ENCODE measurements around the gene OGFOD1. TPM values are rescaled to one million over a fixed set of nuclear protein-coding genes. Genes with fewer than 3 reads are reported as not detected.

OGFOD1 gene
- total and polyA plus RNA-seq, 2 of the 13 experiments (the other 11 are each of a cell fraction or from before 2014, with no cell fraction given): 35.2 to 81.3 TPM

DNA sequence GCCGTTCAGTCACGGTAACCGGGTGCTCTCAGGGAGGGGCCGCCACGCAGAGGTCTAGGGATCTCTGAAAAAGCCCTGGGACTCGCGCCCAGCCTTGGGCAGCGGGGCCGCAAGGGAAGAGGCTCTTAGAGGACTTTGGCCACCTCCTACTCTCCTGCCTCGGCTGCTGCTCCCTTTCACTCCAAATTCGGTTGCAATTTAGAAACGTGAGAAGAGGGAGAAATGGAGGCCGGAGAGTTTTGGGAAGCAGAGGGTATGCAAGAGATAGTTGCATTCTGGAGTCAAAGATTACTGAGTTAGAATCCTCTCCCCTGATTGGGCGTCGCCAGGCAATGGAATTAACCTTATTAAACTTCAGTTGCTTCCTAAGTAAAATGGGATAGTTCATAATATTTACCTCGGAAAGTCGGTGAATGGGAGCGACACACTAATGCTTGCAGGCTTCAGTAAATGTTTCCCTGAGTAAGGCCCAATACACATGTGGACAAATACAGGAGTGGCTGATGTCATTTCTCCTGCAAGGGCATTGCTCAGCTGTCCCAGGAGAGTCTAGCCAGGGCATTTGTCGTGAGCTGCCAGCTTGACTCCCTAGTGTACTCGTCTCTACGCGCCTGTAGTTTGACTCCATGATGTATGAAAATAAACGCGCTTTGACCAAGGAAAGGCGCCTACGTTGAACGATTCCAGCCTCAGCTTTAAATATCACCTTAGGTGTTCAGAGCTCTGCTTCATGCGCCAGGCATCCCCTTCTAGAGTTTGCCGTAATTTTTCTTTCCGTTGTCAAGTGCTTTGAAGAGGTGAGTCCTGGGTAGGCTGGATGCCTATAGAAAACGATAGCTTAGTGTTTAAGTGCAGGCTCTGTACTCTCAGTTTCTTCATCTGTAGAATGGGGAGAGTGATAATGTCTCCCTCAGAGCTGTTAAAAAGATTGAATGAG is 667 bp downstream of the OGFOD1 start:
- H4K20me1 ChIP-seq (ENCODE audit: insufficient read depth, low read length): peaks cover 30% of the 10 kb centered on the region
- H3K9ac ChIP-seq (ENCODE audit: insufficient read depth, low read depth, low read length): peak overlapping the region; percentile 89
- H3K4me2 ChIP-seq (ENCODE audit: low read depth, low read length): peak overlapping the region; percentile 81
- FAIRE-seq (peak; percentile 39), ATAC-seq (peak; percentile 72), DNase-seq (ENCODE audit: low spot score) (peak; percentile 75)
- in situ Hi-C loops (cut with HindIII; ENCODE audit: extremely low pct_ligation_motif_present, low pct_unique_long_range_greater_than_20kb): no loop called here
- H3K27ac ChIP-seq (ENCODE audit: extremely low read length, insufficient read depth, low read length): peak overlapping the region; percentile 87
- BruUV-seq (replicated peaks): TSS peak; percentile 67
- no peaks in the 10 kb centered on the region for H3K9me3 ChIP-seq (ENCODE audit: low read length)
- intact Hi-C loops (cut with micrococcal nuclease; ENCODE audit: unreplicated experiment): loop anchor here (2.0 to 5.0 kb wide), 3 partner anchors 27 to 70 kb away; partner anchors contain the start of gene AMFR
- H3K4me1 ChIP-seq (ENCODE audit: insufficient read depth, low read length): peaks cover 47% of the 10 kb centered on the region
- POLR2A ChIA-PET: interaction anchor here (0.7 to 2.2 kb wide), 18 partner anchors 8 to 388 kb away, joined by 3 to 27 read pairs (median 6); partner anchors contain the start of genes AMFR and MT2A
- H3K79me2 ChIP-seq (ENCODE audit: insufficient read depth, low read length): peaks cover 63% of the 10 kb centered on the region
- H2AFZ ChIP-seq (ENCODE audit: low read length): peak overlapping the region; percentile 45
- H3K4me3 ChIP-seq (replicated peaks in 1 of 3; ENCODE audit: insufficient read depth in 1 of 3, low read depth in 2 of 3, low read length in 3 of 3): peak overlapping the region; percentile 93 to 97 (median 96)
- peaks cover 8 to 46% of the 10 kb centered on the region in 2 experiments for H3K36me3 ChIP-seq (replicated peaks in 1 of 2; ENCODE audit: control insufficient read depth in 1 of 2, insufficient read depth in 2 of 2, low read length in 2 of 2)
- CTCF ChIA-PET (ENCODE audit: low intra/inter-chr PET ratio, low total read pairs): no interaction called here
- H3K27me3 ChIP-seq (ENCODE audit: control insufficient read depth in 1 of 2, insufficient read depth in 2 of 2, low read length in 2 of 2): no peaks in the 10 kb centered on the region; a peak in 1 of 5 replicates
- 2% methylated on average over 31 of the region's 31 CpGs for WGBS (ENCODE audit: low lambda C conversion rate)
- peak; percentile 64; the same call in 1 of the 2 replicates for TF ChIP-seq CEBPG (CRISPR knock-in tag; IDR thresholded peaks at IDR 0.05)
- TF ChIP-seq HHEX (CRISPR knock-in tag; IDR thresholded peaks at IDR 0.05): peak; percentile 18; the same call in 1 of the 2 replicates
- 0 out of 2 replicates have a peak, but pooled peaks have one; percentile 3 for TF ChIP-seq KLF6 (CRISPR knock-in tag; IDR thresholded peaks at IDR 0.05)
- TF ChIP-seq BHLHE40 (IDR thresholded peaks at IDR 0.05; ENCODE audit: low read length): peak; percentile 29; the same call in 1 of the 2 replicates
- peak; percentile 37; the same call in 1 of the 2 replicates for TF ChIP-seq ZNF598 (CRISPR knock-in tag; IDR thresholded peaks at IDR 0.05; ENCODE audit: borderline replicate concordance)
- no peak for TF ChIP-seq ZNF615 (CRISPR knock-in tag; IDR thresholded peaks at IDR 0.05; ENCODE audit: borderline replicate concordance)
- TF ChIP-seq BRD4 (CRISPR knock-in tag; IDR thresholded peaks at IDR 0.05): peak; percentile 62
- peak; percentile 98 for TF ChIP-seq ZNF629 (CRISPR knock-in tag; conservative IDR thresholded peaks at IDR 0.05)
- TF ChIP-seq REL (CRISPR knock-in tag; conservative IDR thresholded peaks at IDR 0.05): no peak
- peak; percentile 86 for TF ChIP-seq KDM1A (CRISPR knock-in tag; IDR thresholded peaks at IDR 0.05)
- TF ChIP-seq, protein P1, sequence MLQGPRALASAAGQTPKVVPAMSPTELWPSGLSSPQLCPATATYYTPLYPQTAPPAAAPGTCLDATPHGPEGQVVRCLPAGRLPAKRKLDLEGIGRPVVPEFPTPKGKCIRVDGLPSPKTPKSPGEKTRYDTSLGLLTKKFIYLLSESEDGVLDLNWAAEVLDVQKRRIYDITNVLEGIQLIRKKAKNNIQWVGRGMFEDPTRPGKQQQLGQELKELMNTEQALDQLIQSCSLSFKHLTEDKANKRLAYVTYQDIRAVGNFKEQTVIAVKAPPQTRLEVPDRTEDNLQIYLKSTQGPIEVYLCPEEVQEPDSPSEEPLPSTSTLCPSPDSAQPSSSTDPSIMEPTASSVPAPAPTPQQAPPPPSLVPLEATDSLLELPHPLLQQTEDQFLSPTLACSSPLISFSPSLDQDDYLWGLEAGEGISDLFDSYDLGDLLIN (CRISPR knock-in tag; IDR thresholded peaks at IDR 0.05; ENCODE audit: borderline replicate concordance): no peak; the same call in 1 of the 2 replicates
- peak; percentile 87 for TF ChIP-seq SRY (CRISPR knock-in tag; IDR thresholded peaks at IDR 0.05)
- TF ChIP-seq, protein P2, sequence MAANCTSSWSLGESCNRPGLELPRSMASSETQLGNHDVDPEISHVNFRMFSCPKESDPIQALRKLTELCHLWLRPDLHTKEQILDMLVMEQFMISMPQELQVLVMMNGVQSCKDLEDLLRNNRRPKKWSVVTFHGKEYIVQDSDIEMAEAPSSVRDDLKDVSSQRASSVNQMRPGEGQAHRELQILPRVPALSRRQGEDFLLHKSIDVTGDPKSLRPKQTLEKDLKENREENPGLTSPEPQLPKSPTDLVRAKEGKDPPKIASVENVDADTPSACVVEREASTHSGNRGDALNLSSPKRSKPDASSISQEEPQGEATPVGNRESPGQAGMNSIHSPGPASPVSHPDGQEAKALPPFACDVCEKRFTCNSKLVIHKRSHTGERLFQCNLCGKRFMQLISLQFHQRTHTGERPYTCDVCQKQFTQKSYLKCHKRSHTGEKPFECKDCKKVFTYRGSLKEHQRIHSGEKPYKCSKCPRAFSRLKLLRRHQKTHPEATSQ (CRISPR knock-in tag; IDR thresholded peaks at IDR 0.05; ENCODE audit: borderline replicate concordance): no peak
- no peak; the same call in 1 of the 2 replicates for TF ChIP-seq JUND (CRISPR knock-in tag; IDR thresholded peaks at IDR 0.05)
- no peak for TF ChIP-seq CENPT (CRISPR knock-in tag; IDR thresholded peaks at IDR 0.05; ENCODE audit: low read depth)
- no peak for TF ChIP-seq AHR (CRISPR knock-in tag; IDR thresholded peaks at IDR 0.05)
- TF ChIP-seq EED (CRISPR knock-in tag; IDR thresholded peaks at IDR 0.05): 0 out of 2 replicates have a peak, but pooled peaks have one; percentile 11
- 0 out of 2 replicates have a peak, but pooled peaks have one; percentile 71 for TF ChIP-seq ZSCAN30 (CRISPR knock-in tag; IDR thresholded peaks at IDR 0.05)
- TF ChIP-seq ZKSCAN8 (CRISPR knock-in tag; IDR thresholded peaks at IDR 0.05; ENCODE audit: borderline replicate concordance): 0 out of 2 replicates have a peak, but pooled peaks have one; percentile 27
- no peak for TF ChIP-seq KMT2B (CRISPR knock-in tag; IDR thresholded peaks at IDR 0.05)
- TF ChIP-seq ZNF616 (CRISPR knock-in tag; IDR thresholded peaks at IDR 0.05; ENCODE audit: low read depth): no peak
- TF ChIP-seq ZFP36 (IDR thresholded peaks at IDR 0.05; ENCODE audit: borderline replicate concordance, low read depth, low read length, partially characterized antibody): no peak
- 0 out of 2 replicates have a peak, but pooled peaks have one; percentile 12 for TF ChIP-seq NR2F2 (IDR thresholded peaks at IDR 0.05; ENCODE audit: borderline replicate concordance, low read depth)

All from HepG2 (cell line).